ELR (cell line): ENCODE data around the gene CHKA.

Source experiments
- DNase-seq: peaks from one replicate; pipeline ENCODE4 v3.0.0-alpha.2; 2015; ENCODE audit warnings: low read depth

The CHKA gene

DNA sequence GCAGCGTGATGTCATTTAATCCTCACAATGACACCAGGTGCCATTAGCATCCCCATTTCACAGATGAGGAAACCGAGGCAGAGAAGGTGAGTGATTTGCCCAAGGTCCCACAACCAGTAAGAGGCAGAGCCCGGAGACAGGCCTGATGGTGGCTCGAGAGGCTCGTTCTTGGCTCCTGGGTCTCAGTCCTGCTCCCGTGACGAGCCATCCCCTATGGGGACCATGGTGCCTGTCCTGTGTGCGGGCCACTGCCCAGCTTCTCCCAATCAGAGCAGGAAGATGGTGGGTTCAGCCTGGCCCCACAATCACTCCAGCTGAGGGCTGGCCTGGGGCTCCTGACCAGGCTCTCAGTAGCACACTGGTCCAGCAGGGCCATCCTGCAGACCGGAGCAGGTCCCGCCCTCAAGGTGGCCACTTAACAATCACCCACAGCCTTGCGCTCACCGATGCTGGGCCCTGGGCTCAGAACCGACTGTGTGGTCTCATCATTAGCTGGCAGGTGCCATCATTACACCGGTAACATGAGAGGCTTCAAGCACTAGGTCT is 107.5 kb downstream of the CHKA start:
- no peak for DNase-seq

DNA sequence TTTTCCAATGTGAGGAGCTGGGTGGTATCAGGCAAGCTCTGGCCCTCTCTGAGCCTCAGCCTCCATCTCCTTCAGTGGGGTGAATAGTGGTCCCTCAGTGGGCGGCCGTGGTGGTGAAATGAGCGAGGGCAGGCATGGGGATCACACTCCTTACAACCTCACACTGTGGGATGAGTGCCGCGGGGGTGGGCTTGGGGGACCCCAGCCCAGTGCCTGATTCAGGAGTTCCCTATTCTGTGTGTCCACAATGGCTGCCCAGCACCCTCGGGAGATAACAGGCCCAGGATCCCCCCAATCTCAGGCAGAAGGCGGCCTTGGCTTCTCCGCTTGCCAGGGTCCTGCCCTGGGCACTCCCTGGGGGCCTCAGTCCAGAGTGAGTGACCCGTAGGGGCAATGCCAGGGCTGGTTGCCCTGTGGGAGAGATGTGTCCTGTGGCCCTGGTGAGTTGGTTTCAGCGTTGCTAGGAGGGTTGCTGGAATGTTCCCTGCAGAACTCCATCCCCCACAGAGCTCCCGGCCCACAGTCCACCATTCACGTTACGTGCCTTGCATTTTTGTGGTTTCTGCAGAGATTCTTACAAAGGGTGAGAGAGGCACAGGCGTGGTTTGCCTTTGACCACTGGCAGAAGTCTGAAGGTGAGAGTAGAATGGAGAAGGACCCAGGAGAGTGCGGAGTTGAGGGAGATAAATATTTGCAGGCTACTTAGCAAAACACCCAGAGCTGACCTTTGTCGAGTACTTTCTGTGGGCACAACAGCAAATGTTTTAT is 108.2 kb downstream of the CHKA start:
- peak; percentile 97 for DNase-seq

DNA sequence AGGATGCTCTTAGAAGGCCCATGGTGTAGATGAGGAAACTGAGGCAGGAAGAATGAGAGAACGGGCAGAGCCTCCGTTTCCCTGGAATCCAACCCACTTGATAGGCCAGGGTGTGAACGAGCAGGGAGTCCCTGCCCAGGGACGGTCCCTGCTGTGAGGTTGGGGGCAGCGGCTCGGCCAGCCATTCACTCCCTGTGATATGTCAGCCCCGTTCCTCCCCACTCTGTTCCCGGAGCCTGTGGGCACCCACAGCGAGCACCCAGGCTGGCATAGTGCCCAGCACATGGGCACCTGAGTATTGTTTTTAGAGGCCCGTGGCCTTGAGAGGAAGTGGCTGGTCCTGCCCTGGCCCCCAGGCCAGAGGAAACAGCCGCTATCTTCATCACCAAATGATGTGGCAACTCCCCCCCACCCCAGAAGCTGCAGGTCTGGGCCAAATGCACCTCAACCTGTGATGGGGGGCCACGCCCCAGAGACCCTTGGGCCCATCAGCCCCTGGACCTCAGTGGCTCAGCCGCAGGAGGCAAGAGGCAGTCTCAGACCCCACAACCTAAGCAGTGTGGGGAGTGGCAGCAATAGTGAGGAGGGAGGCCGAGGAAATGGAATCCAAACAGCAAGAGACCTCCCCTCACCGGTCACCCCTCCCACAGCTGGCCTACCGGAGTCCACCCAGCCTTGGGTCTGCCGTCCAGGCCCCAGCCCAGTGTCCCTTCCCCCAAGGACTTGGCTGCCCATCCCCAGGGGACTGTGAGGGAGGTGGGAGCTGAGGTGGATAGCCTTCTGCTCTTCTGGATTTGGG is 108.9 kb downstream of the CHKA start:
- DNase-seq: no peak

DNA sequence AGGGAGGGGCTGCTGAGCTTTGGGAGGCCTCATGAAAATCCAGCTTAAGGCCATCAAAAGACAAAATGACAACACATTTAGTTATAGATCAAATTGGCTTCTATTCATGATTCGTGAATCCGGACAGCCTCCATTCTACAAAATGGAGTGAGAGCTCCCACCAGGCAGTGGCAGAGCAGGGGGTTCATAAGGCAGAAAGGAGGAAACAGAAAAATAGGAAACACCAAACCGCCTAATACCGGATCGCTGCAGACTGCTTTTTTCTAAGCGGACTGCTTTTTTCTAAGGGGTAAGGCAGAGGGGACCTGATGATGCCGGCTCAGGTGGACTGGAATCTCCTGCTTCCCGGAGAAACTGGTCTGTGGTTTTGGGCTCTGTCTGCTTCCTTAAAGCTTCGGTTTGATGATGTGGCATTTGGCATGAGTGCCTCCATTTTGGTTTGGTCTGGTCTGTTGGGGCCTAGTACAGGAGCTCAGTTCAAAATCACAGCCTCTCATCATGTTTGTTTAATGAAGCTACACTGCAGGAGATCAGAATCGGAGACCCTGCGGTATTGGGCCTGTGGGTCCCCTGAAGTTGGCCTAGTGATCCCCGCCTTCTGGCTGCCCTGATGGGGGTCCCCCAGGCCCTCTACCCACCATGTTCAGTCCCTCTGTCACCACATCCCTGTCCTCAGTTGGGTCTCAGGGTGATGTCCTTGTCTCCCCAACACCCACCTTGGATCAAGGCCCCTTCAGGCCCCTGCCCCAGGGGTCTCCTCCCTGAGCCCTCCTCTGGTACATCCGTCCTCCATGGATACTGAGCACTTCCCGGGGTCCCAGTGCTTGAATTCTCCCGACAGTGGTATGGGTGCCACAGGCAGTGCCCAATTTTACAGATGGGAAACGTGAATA is 109.9 kb downstream of the CHKA start:
- DNase-seq: no peak

DNA sequence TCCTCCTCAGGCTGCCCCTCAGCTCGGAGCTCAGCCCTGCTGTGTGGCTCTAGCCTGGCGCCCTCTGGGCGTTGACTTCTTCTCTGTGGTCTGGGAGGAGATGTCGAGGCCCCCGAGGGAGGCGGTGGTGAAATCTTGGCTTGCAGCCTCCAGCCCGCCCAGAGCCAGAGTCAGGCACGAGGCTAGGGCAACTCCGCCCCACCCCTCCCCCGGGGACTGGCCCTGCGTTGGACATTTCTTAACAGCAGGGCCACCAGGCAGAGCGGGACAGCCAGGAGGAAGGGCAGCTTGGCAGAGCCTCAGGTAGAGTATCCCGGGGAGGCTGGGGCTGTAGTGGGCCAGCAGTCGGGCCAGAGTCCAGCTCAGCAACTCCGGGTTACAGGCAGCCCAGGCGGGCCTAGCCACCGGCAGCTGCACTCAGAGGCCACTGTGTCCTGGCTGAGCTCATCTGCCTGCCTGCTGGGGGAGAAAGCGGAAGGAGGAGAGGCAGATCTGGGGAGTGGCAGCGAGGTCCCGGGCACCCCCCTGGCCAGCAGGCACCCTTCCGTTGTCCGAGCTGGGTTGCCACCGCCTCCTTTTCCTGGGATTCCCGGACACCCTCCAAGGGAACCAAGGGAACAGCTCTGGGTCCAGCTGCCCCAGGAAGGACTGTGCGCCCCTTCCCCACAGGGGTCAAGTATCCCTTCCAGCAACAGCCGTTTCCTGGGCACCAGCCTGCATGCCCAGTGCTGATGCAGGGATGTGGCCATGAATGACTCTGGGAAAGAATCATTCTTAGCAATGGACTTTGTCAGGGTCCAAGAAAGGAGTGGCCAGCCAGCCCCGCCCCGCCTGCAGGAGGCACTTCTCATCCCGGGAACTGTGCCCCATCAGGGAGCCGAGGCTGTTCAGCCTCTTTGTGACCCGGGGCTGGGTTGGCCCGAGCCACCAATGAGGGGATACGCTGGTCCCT is 110.8 kb downstream of the CHKA start, which contains the start of gene ALDH3B1:
ALDH3B1 (plus strand) TSS at position 238 of the 952 bp plus-strand sequence. CDS start 4,971 bp downstream, outside the sequence.
- DNase-seq: peak; percentile 90

DNA sequence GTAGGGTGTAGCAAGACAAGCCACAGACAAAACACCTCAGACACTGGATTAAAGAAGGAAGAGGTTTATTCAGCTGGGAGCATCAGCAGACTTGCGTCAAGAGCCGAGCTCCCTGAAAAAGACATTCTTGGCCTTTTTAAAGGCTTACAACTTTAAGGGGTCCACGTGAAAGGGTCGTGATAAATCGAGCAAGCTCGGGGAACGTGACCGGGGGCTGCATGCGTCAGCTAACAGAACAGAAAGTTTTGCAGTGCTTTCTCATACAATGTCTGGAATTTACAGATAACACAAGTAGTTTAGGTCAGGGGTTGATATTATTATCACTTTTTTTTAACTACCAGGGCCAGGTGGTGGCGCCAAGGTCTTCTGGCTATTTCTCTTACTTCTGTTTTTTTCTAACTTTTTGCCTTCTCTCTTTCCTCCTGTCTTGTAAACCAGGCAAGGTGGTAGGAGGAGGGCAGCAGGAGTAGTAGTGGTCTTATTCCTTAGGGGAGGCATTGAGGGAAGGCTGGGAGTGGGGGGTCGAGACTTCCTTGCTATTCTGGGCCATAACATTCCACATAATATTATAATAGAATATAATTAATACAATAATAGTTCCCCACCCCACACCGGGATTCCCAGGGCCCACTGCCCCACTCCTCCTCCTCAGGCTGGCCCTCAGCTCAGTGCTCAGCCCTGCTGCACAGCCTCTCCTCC is 111.6 kb downstream of the CHKA start:
- peak; percentile 57 for DNase-seq

DNA sequence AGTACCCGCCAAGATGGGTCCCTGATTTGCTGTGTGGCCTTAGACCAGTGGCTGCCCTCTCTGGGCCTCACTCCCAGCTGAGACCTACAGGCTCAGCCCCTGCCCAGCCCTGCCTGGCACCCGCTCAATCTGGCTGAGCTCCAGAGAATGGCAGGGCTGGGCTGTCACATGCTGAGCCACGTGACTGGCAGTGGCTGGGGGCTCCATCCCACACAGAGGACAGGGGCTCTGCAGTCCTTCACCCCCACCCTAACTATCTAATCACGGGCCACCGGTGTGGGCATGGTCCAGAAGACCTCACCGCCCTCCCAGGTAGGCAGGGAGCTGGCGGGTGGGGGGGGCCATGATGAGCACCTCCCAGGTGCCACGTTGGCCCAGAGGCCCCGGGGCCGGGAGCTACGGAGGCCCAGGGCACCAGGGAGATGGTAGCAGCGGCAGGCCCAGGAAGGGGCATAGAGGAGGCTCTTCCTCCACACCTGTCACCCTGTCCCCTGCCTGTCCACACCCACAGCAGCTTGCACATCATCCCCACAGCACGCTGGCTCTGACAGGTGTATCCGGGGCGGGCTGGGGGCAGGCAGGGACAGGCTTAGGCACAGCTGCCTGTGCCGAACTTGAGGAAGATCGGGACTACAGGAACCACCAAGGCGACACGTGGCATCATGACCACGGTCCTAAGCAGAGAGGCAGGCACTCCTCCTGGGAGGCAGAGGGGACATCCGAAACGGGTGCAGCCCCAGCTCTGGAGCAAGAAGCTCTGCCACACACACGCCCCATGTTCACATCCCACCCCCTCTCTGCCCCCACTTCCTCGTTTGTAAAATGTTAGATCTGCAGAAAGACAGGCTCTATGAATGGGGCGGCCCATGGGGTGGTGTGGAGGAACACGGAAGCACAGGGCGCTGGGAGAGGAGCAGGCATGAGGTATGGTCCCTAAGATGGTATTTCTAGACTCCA is 112.5 kb downstream of the CHKA start:
- no peak for DNase-seq

- no peak for DNase-seq
Observed at GRCh38 chr11:68007498-68008380, 113.4 kb downstream of the CHKA start.

GRCh38 chr11:68006606-68007166 is 114.5 kb downstream of the CHKA start:
- DNase-seq: no peak

- DNase-seq: no peak
Observed at GRCh38 chr11:68004551-68005335, 116.4 kb downstream of the CHKA start.

DNA sequence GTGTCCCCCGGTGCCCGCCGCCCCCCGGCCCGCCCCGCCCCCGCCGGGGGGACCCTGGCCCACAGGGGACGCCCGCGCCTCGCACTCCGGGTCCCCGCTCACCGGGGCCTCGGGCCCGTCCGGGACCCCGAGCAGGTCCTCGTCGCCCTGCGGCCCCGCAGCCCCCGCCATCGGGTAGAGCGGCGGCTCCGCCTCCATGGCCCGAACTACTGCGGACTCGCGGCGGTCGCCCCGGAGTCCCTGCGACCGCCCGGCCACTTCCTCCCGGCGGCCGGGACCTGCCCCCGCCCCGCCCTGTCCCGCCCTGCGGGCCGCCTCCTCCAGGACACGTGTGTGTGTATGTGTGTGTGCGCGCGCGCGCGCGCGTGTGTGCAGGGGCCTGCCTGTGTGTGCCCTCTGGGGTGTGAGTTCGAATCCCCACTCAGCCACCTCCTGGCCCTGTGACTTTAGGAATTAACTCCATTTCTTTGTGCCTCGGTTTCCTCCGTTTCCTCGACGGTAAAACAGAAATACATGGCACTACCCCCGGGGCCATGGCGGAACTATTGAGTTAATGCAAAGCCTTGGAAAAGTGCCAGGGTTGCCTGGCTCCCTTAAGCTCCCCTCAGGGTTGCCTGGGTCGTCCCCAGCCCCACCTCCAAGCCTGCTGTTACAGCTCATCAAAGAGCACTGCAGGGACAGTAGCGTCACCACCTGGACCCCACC is 117.2 kb downstream of the CHKA start, which contains the start of gene UNC93B1:
UNC93B1 (minus strand) TSS at position 252 of the 705 bp plus-strand sequence; CDS start at position 198, 54 bp downstream.
- DNase-seq: peak; percentile 80

DNA sequence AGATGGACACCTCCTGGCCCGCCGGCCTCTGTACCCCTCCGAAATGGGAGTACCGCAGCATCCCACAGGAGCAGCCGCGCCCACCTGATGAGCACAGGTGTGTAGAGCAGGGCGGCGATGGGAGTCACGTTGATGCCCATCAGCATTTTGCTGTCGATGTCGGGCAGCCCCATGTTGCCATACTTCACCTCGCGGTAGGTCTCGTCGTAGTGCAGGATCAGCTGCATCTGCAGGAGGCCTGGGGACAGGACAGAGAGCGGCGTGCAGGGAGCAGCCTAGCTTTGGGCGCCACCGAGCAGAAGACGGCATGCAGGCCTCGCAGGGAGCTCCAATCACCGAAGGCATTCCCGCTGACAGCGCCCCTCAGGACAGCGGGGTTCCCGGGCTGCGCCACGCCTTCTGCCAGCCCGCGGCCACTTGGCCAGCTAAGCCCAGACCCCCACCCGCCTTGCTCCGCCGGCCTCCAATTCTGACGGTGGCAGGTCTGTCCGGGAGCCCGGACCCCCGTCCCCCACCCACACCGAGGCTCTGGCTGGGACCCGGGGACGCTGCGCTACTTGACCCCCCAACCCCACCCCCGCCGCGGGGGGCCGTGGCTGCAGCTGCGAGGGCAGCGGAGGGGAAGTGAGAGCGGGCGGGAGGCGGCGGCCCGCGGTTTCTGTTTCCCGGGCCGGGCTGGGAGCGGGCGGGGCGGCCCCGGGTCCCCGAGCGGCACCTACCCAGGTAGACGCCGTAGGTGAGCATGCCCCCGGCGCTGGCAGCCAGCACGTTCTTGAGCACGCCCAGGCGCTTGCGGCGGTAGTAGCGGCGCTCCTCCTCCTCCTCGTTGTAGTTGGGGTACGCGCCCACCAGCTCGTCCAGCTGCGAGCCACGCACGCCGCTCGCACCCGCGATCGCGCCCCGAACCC is 118.0 kb downstream of the CHKA start:
- DNase-seq: no peak
